HG02759 (cell line): ENCODE data around the gene PPP1R37.

Source experiments
- ATAC-seq: cut with Tn5 transposase; IDR thresholded peaks from one replicate; pipeline ENCODE4 v1.9.1; 2021; ENCODE audit warnings: mild to moderate bottlenecking, moderate library complexity; ENCODE audit not compliant: unreplicated experiment

PPP1R37 gene

GRCh38 chr19:45187421-45188100 lies 94.6 kb downstream of the PPP1R37 start:
- ATAC-seq, result no peak

- no peak for ATAC-seq
Measured at GRCh38 chr19:45189971-45190370, 97.0 kb downstream of the PPP1R37 start.

- no peak for ATAC-seq
Measured at GRCh38 chr19:45191375-45191774, 98.4 kb downstream of the PPP1R37 start.

- no peak for ATAC-seq
Measured at GRCh38 chr19:45195764-45196163, 102.8 kb downstream of the PPP1R37 start.
